HG03066 (cell line): ENCODE measurements around the gene CFAP299.

Experiments used
- ATAC-seq: cut with Tn5 transposase; IDR thresholded peaks from one replicate; pipeline ENCODE4 v1.9.1; 2021; ENCODE audit warnings: low read depth; ENCODE audit not compliant: unreplicated experiment

The CFAP299 gene

GRCh38 chr4:80990851-80991250 lies 655.3 kb downstream of the CFAP299 start:
- ATAC-seq, result no peak

GRCh38 chr4:80999943-81000342 lies 664.4 kb downstream of the CFAP299 start:
- no peak for ATAC-seq

- ATAC-seq, result peak; percentile 99
Measured at GRCh38 chr4:81003597-81004111, 668.1 kb downstream of the CFAP299 start.

GRCh38 chr4:81007417-81007816 lies 671.9 kb downstream of the CFAP299 start:
- ATAC-seq, result no peak
